Activated naive CD8-positive, alpha-beta T cell treated with anti-CD3 and anti-CD28 coated beads, Interleukin-2, amount 50 U/mL, for 16 hours (primary cell): ENCODE results near the gene CYP4A11.
"Not testable (repeated sequence)": the region's sequence is repeated elsewhere in the genome, so short reads cannot be mapped to it uniquely, and the experiment has no call there.

Source experiments
- DNase-seq: peaks from one replicate; pipeline ENCODE4 v3.0.0-alpha.2; 2020; ENCODE audit warnings: low read depth, low spot score

Gene CYP4A11

DNA sequence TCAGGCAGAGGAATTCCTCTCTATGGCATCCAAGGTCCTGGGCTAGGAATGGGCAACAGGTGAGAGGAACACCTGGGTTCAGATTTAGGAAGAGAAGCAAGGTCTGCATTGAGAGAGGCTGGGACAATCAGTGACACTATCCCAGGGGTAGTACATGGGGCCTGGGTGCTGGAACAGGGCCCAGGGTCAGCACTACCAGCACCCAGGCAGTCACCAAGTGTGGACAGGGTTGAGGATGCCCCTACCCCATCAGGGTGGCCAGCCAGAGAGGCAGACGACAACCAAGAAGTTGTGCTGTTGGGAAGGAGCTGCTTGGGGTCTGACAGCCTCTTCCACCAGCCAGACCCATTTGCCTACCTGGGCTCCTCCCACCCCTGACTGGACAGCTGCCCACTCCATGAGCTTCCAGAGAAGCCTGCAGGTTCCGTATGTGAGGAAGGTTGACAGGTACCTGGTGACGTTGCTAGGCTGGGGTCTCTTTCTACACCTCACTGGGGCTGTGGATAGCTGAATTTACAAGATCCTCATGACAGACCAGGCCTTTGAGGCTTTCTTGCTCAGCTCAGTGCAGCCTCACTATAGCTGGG, 13.9 kb downstream of the CYP4A11 start:
- DNase-seq: no peak

DNA sequence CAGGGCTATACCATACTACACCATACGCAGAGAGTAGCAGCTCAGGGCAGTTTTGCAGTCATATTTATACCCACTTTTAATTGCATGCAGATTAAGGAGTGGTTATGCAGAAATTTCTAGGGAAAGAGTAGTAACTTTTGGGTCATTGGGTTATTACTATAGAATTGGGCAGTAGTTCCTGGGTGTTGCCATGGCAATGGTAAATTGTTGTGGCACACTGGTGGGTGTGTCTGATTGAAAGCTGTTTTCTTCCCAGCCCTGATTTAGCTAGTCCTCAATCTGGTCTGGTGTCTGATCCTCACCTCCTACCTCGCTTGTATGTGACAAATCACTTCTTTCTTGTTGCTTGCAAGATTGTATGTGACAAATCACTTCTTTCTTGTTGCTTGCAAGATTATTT, 30.5 kb downstream of the CYP4A11 start:
- no peak for DNase-seq

DNA sequence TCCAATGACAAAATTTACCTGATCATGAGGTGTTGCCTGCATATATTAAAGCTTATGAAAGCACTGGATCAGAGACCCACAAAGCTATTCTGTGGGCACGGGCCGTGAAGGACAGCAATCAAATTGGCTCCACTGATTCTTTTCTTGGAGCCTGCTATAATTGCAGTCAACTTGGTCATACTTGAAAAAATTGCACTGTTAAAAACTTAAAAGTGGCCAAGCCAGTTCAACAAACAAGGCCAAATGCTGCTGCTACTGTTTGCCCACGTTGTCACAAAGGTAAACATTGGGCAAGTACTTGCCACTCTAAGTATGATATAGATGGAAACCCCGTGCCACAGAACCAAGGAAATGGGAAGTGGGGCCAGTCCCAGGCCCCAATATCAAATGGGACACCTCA, 37.8 kb downstream of the CYP4A11 start:
- DNase-seq: no peak

DNA sequence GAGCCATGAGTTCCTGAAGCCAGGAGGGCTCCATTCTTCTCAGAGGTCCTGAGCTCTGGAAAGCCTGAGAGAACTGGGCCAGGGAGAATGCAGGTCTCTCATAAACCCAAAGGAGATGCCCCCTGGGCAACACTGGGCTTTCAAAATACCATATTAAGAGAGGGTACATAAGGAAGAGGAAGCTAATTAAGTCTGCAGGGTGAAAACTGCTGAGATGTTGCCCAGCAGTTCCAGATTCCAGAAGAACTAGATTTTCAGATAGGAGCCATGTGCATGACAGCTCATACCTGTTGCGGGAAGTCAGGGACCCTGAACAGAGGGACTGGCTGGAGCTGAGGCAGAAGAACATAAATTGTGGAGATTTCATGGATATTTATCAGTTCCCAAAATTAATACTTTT, 40.9 kb downstream of the CYP4A11 start:
- no peak for DNase-seq

DNA sequence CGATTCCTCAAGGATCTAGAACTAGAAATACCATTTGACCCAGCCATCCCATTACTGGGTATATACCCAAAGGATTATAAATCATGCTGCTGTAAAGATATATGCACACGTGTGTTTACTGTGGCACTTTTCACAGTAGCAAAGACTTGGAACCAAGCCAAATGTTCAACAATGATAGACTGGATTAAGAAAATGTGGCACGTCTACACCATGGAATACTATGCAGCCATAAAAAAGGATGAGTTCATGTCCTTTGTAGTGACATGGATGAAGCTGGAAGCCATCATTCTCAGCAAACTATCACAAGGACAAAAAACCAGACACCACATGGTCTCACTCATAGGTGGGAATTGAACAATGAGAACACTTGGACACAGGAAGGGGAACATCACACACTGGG, 59.6 kb downstream of the CYP4A11 start:
- DNase-seq: not testable (repeated sequence)
